Measurements from ENCODE around the gene AMMECR1.
"Not testable (repeated sequence)": the region's sequence is repeated elsewhere in the genome, so short reads cannot be mapped to it uniquely, and the experiment has no call there.

AMMECR1 gene

GRCh38 chrX:110317820-110318663, at the start of gene AMMECR1:
Gene AMMECR1 (minus strand): TSS chrX:110318085. CDS start chrX:110318071, 14 bp downstream.
- DNase-seq (ENCODE audit: low read depth), result peak; percentile 73

DNA sequence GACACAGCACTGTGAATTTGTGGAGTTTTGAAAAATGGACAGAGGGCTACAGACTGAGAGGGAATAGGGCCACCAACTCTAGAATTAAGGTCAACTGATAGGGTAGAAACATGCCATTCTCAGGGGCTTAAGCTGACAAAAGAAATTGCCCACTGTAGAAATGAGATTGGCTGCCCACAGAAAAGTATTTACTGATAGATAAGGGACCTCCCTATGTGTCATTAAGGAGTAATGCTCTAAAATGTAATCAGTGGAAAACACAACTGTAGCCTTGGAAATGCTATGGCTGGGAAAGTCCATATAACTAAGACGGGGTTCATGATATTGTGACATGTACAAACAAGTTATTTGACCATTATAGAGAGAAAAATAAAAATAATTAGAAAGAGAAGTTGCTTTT, 45.4 kb upstream of the AMMECR1 start:
- DNase-seq (ENCODE audit: low read depth), result no peak

DNA sequence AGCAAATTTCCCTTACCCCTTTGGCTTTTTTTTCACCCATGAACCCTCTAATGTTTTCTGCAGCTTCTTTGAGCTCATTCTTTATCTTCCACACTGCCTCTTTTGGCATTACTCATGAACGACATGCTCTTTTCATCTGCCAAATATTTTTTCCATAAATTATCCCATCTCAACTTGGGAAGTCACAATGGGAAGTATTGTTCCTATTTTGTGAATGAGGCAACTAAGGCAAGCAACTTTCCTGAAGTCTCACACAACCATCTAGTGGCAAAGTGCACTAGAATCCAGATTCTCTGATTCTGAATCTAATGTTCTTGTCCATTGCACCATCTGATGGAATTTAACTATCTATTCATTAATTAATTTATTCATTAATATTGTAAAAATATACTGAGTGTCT, 41.4 kb upstream of the AMMECR1 start:
- no peak for DNase-seq (ENCODE audit: low read depth)

GRCh38 chrX:110358548-110358947, 40.7 kb upstream of the AMMECR1 start, which contains the start of gene RTL9:
Gene RTL9 (plus strand): TSS chrX:110358848. CDS start chrX:110450618, 91,770 bp downstream.
- no peak for DNase-seq (ENCODE audit: low read depth)

DNA sequence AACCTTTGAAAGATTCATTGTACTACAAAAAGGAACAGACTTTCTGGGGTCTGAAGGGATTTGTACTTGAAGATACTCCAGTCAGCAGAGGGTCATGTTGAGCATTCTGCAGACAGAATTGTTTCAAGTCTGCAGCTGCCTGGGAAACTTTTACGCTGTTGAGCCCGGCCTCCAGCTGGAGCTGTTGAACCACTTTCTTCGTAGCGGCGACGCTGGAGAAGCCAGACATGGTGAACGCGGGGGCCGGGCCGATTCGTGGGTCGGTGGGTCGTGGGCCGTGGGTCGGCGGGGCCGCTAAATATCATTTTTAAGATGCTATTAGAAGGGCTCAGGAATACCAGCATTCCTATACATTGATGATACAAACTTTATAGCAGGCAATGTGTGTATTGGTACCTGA, 28.8 kb upstream of the AMMECR1 start:
- no peak for DNase-seq (ENCODE audit: low read depth)

GRCh38 chrX:110341189-110342035, 23.5 kb upstream of the AMMECR1 start:
- DNase-seq (ENCODE audit: low read depth), result peak; percentile 91

- no peak for DNase-seq (ENCODE audit: low read depth)
Measured at GRCh38 chrX:110338935-110339334, 21.1 kb upstream of the AMMECR1 start.

DNA sequence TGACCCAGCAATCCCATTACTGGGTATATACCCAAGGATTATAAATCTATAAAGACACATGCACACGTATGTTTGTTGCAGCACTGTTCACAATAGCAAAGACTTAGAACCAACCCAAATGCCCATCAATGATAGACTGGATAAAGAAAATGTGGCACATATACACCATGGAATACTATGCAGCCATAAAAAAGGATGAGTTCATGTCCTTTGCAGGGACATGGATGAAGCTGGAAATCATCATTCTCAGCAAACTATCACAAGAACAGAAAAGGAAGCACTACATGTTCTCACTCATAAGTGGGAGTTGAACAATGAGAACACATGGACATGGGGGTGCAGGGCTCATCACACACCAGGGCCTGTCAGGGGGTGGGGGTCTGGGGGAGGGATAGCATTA, 15.6 kb upstream of the AMMECR1 start:
- not testable (repeated sequence) for DNase-seq (ENCODE audit: low read depth)

GRCh38 chrX:110331444-110332030, 13.7 kb upstream of the AMMECR1 start:
- DNase-seq (ENCODE audit: low read depth), result no peak

DNA sequence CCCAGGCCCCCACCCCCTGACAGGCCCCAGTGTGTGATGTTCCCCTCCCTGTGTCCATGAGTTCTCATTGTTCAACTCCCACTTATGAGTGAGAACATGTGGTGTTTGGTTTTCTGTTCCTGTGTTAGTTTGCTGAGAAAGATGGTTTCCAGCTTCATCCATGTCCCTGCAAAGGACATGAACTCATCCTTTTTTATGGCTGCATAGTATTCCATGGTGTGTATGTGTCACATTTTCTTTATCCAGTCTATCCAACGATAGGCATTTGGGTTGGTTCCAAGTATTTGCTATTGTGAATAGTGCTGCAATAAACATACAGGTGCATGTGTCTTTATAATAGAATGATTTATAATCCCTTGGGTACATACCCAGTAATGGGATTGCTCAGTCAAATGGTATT, 10.7 kb upstream of the AMMECR1 start:
- not testable (repeated sequence) for DNase-seq (ENCODE audit: low read depth)

DNA sequence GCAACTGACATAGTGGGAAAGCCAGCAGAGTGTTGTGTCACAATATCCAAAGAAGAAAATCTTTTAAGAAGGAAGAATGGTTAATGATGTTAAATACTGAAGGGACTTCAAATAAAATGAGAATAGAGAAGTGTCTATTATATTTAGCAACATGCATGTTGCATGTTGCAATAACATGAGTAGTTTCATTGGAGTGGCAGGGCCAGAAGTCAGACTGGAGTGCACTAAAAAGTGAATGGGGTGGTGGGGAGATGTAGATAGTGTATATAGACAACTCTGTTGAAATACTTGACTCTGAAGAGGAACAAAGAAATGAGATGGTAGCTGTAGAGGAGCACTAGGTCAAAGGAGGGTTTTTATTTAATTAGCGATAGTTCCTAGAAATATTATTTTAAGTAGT, 9.5 kb upstream of the AMMECR1 start:
- peak; percentile 23 for DNase-seq (ENCODE audit: low read depth)

DNA sequence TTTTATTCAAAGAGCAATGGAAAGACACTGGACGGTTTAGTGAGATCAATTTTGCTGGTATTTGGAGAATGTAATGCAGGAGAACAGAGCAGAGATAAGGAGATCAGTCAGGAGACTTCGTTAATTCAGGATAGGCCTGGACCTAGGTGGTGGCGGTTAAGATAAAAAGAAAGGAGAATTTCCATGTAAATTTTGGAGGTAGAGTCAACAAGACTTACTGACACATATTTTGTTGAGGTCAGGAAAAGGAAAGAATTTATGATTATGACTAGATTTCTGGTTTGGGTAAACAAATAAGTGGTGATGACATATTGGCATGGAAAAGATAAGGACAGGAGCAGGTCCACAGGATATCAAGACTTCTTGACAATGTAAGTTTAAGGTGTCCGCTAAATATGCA, 8.8 kb upstream of the AMMECR1 start:
- DNase-seq (ENCODE audit: low read depth), result no peak

DNA sequence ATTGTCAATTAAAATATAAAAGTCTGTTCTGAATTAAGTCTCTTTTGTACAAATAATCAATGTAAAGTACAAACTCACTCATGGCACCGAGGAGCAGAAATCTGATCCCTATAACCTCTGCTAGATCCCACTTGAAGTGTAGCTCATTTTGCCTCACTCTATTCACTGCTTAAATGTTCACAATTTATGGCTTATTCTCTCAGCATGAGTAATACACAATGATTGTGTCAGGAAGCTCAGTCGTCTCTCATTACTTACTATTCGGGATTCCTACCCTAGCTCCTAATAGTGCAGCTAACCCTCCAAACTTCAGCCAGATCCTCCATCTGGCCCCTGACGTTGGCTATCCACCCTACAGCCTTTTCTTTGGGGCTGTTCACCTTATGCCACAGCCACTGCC, 4.7 kb upstream of the AMMECR1 start:
- DNase-seq (ENCODE audit: low read depth), result peak; percentile 37

GRCh38 chrX:110321670-110322069, 3.8 kb upstream of the AMMECR1 start:
- no peak for DNase-seq (ENCODE audit: low read depth)

DNA sequence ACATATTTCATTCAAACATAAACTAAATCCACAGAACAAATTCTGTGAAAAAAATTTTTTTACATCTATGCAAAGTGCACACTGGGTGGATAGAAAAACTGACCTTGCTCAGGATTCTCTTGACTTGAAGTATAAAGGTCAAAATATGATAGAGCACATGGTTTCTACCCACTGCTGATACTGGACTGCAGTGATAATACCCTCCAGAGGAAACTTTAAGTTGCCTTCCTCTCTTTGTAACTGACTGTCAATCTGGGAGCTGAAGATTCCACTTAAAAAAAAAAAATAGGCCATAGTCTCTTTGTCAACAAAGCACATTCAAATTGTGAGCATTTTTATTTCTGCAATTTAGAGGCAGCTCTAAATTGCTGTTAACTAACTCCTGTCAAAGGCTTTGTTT, 3.2 kb upstream of the AMMECR1 start:
- no peak for DNase-seq (ENCODE audit: low read depth)

DNA sequence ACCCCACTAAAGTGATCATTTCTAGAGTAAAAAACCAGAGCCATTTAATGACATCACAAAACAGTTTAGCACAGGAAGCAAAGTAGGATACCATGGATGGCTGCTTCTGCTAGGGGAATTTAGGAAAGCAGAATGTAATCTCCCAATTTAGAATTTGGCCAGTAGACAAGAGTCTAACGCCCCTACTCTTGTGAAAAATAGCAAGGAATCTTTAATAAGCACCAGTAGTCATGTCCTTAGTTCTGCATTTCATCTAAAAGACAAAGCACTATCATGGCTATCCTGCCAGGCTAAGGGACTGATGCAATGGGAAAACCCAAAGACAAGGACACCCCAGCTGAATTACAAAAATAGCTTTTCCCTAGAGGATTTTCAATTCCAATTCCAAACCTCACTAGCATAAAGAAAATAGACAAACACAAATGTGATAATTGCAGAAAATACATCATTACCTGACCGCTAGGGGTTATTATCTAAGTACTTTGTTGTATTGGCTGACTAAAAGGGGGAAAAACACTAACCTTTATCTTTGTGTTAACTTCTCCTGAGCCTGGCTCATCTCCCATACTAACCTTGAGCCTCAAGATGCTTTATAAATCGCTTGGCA, 2.6 kb upstream of the AMMECR1 start:
- DNase-seq (ENCODE audit: low read depth), result no peak

GRCh38 chrX:110318664-110318968, 731 bp upstream of the AMMECR1 start:
- no peak for DNase-seq (ENCODE audit: low read depth)

DNA sequence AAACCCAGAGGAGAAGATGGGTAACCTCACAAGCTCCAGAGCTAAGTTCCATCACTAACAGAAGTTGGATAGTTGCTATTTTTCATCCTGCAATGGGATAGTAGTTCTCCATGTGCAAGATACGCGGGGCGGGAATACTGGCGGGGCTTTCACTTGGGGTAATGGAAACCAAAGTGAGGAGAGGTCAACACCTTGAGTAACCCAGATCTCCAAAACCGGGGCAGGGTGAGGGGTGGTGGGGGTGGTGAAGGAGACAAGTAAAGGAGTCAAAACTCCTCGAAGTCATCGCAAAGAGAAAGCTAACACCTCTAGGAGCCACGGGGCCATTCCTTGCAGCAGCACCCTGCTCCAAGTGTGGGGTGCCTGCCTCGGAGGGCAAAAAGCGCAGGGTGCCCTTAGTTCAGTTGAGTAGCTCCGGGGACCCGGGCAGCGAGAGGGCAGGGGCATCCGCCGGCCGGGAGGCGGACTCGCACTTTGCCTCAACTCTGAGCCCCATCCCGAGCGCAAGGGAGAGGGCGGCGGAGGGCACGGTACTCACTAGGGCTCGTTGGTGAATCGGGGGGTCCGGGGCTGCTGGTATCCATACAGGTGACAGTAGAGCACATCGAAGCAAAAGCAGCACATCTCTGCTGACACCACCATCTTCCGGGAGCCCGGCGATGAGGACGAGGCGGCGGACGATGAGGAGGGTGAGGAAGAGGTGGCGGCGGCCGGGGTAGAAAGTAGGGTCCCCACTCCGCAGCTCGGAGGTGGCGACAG, 645 bp downstream of the AMMECR1 start:
- DNase-seq (ENCODE audit: low read depth), result no peak

- no peak for DNase-seq (ENCODE audit: low read depth)
Measured at GRCh38 chrX:110316351-110317060, 1.4 kb downstream of the AMMECR1 start.

DNA sequence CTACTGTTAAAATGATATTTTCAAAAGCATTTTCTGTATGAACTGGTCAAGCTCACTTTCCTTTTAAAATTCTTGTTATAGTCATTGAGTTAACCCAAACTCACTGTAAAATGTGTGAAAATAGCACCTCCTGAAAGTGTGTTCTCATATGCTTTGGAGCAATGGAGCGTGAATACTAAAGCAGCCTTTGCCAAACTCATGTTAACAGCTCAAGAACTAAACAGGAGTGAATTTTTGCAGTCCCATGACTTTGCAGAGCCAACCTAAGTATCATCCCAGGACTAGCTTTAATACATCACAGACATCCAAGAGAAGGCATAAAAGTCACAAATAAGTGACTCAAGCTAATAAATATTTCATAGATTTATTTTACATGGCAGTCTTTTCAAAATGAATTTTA, 2.3 kb downstream of the AMMECR1 start:
- no peak for DNase-seq (ENCODE audit: low read depth)

Measured in amniotic epithelial cell (primary cell).